Gastroesophageal sphincter (tissue), 3 donors: ENCODE data around the gene PLCH2.

Experiments
- CTCF ChIP-seq, 4 experiments: fragments of 200-600 bp in 2 of 4; fragments of 450-650 bp in 2 of 4; sonication (generic) in 1 of 4; IDR thresholded peaks; one replicate each; pipeline ENCODE4 v1.5.1; 2017 to 2019; ENCODE audit warnings: antibody characterized with exemption in 4 of 4, mild to moderate bottlenecking in 2 of 4, moderate library complexity in 2 of 4
- EP300 ChIP-seq: sonication (generic); formaldehyde crosslinking; IDR thresholded peaks from one replicate; pipeline ENCODE4 v1.6.1; 2017; ENCODE audit warnings: antibody characterized with exemption, mild to moderate bottlenecking
- POLR2A ChIP-seq, 2 donors: fragments of 450-650 bp; IDR thresholded peaks; one replicate each; pipeline ENCODE4 v1.6.1; 2017; ENCODE audit warnings: antibody characterized with exemption in 2 of 2, mild to moderate bottlenecking in 2 of 2, moderate library complexity in 1 of 2
- POLR2AphosphoS5 ChIP-seq: sonication (generic); formaldehyde crosslinking; IDR thresholded peaks from one replicate; pipeline ENCODE4 v1.6.1; 2017; ENCODE audit warnings: antibody characterized with exemption

GRCh38 chr1:2479618-2480017 lies 3.5 kb downstream of the PLCH2 start:
- TF ChIP-seq POLR2A (IDR thresholded peaks at IDR 0.05) = no peak
- TF ChIP-seq CTCF (IDR thresholded peaks at IDR 0.05) = no peak
- no peak for TF ChIP-seq POLR2AphosphoS5
- no peak for TF ChIP-seq EP300
